CD4-positive, alpha-beta T cell treated with Interleukin-17A for 4 hours (primary cell): ENCODE data around the gene KIAA0825.
"Not testable (repeated sequence)": the region's sequence is repeated elsewhere in the genome, so short reads cannot be mapped to it uniquely, and the experiment has no call there.

Experiments
- DNase-seq: peaks from one replicate; pipeline ENCODE4 v3.0.0-alpha.2; 2020; ENCODE audit warnings: mixed read lengths

KIAA0825 gene

DNA sequence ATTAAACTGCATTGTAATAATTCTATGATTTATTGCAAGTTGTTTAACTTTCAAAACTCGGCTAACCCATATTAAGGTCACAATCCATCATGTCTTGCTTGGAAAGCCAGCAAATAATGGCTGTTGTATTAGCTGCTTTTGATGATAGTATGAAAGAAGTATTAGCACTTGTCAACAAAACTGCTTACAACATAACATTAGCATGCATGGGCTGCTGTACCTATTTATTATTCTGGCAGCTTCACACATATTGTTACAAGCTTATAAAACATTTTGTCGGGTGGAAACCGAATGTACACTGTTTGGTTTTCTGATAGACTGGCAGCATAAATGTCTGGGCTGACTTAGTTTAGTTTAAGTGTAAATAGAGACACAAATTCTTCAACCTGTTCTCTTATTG lies 378.3 kb downstream of the KIAA0825 start:
- DNase-seq: no peak

DNA sequence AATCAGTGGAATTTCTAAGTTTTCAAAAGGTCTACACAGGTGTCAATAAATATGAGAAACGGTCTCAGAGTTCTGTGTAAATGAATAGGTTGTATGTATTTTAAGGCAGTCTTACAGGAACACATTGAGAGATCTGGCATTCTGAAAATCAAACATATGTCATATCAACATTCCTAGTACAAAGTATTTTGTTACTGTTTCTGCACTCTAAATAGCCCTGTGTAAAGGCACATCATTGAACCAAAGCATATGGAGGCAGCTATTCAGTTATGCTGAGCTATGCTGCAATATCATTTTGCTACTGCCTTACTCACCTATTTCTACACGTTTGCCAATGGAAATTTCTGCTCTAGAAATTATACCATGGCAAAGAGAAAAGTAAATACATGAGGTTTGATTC lies 379.1 kb downstream of the KIAA0825 start:
- DNase-seq: no peak

DNA sequence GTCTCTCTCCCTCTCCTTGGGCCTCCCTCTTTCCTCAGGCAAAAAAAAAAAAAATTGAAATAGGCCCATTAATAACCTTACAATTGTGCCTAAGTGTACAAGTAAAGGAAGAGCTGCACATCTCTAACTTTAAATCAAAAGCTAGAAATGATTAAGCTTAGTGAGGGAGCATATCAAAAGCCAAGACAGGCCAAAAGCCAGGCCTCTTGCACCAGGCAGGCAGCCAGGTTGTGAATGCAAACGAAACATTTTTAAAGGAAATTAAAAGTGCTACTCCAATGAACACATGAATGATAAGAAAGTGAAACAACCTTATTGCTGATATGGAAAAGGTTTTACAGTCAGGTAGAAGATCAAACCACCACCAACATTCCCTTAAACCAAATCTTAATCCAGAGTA lies 383.4 kb downstream of the KIAA0825 start:
- no peak for DNase-seq

DNA sequence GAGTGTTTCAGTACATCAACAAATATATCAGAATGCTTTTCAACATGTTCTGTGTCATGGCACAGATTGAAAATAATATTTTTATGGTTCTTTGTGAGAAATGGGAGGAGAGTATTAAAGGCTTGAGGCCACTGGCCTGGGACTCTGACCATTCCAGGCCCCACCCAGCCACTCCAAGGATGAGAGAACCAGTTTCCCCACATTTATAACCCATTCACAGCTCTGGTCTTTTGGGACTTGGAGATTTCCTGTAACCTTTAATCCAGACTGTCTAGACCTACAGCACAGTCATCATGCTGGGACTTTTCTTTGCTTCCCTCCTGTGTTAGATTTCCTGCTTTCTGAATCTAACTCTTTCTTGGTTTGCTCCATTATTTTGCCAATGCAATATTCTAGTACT lies 389.6 kb downstream of the KIAA0825 start:
- DNase-seq: no peak

DNA sequence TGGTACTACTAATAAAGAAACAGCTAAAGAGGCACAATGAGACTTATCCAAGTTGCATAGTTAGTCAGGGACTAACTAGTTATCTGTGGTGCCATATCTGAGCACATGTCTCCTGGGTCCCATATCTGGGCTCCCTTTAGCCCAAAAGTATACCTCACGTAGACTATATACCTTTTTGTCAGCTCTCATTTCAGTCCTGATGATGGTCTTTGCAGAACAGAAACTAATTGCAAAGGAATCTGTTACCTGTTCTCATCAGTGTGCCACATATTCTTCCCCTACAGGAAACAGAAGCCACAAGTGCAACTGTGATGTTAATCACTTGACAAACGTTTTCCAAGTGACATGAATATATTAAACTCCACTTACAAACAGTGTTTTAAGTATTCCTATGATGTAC lies 395.2 kb downstream of the KIAA0825 start:
- no peak for DNase-seq

DNA sequence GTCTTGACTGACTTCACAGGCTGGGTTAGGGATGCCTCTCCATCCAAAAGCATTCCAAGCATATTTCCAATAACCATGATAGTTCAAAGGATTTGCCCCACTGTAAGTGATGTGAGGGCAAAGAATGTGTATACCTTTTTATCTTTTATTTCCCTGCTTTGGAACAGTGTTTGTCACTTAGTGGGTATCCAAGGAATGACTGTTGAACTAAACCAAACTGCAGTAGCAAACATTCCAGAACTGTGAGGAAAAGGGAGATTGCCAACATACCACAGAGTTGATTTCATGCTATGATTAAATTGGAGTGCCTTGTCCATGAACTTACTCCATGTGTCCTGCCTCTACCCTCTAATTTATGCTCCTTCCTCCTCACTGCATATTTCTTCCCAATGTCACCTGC lies 400.0 kb downstream of the KIAA0825 start:
- DNase-seq: no peak

DNA sequence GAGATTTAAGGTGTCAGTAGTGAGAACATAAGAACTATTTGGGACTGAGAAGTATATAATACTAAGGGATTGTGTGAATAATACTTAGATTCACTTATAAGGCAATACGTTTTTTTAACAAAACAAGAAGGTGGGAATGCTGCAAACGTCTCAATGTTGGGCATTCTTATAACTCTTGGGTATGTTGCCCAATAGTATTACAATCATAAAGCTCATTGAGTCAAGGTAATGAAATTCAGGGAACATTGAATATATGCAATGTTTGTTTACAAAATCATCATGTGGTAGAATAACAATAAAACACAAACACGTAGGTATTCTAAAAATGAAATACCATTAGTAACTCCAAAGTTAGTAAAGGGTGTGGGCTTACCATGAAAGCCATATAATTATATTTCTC lies 400.7 kb downstream of the KIAA0825 start:
- DNase-seq: no peak

DNA sequence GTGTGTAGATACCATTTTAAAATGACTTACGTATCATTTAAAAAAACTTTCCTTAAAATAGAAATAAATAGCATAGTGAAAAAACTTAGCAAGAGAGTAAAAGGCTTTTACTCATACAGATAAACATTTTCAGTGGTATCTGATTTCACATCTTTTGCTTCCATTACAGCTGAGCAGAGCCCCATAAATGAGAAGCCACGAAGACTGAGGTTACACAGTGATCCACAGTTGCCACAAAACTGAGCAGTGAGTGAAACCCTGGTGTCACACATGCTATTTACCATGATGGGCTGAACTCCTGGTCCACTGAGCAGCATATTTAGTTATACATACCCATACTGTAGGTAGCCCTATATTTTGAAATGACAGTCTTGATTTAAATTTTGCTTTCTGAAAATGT lies 401.2 kb downstream of the KIAA0825 start:
- no peak for DNase-seq

DNA sequence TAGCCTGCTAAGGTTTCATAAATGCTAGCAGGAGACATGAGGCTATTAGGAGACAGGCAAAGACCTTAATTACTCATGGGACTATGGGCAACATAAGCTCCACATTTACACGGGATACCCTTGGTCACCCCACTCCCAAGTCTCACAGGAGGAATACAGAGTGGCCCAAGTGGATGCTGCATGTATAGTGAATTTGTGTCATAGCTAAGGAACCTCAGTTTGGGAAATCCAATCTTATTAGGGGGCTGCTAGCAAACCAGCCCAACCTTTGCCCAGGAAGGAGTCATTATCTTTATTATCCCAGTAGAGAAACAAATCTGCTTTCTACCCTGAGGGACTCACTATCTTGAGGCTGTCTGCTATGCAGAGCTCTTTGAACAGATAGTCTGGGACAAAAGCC lies 405.9 kb downstream of the KIAA0825 start:
- no peak for DNase-seq

DNA sequence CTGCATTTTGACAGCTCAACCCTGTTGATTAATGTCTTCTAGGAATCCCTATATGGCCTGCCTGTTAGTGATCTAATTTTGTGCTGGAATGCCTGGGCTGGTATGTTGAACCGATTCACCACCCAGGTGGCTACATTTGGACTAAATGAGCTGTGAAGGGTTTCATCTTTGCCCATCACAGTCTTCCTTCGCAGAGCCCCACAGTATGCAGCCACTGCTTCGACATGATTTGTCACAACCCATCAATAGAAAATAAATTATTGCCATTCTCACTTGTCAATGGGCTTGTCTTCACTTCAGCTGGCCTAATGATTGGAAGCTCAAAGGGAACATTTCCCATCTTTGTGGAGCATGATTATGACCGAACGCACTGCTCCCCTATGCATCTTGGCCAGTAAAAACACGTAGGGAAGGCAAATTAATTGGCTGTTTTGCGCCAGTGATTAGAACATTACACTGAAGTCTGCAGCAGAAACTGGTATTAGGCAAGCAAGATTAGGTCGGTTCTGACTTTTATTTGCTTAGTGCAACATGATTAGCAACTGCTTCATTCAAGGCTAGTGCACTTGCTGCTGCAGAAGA lies 408.5 kb downstream of the KIAA0825 start:
- no peak for DNase-seq

DNA sequence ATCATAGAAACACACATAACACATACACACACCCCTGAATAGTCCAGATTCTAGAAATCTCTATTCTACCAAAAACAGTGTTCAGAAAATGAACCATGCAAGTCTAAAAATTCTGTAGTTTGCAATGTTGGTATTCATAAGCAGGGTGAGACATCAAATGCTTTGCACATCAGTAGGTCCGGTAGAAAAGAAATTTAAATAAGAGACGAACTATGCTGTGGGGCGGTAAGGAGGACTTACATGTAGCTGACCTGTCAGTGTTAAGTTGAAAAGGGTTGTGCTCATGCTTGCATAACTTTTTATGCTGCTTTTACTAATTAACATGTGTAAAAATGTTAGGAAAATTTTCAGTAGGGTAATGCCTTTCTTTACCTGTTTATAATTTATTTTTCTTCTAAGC lies 409.1 kb downstream of the KIAA0825 start:
- DNase-seq: no peak

DNA sequence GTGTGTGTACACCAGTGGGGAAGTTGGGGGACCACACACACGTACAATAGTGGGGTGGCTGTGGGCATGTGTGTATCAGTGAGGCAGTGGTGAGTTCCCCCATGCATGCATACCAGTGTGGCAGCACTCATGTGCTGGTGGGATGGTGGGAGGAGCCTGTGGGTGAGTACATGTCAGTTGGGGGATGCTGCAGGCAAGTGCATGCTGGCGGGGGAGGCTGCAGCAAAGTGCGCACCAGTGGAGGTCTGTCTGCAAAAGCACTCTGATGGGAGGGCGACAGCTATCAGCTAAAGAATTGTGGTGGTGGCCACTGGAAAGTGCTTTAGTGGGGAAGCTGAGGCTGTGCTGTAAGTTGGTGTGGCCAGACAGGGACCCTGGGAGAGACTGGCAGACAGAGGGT lies 418.8 kb downstream of the KIAA0825 start:
- DNase-seq: no peak

DNA sequence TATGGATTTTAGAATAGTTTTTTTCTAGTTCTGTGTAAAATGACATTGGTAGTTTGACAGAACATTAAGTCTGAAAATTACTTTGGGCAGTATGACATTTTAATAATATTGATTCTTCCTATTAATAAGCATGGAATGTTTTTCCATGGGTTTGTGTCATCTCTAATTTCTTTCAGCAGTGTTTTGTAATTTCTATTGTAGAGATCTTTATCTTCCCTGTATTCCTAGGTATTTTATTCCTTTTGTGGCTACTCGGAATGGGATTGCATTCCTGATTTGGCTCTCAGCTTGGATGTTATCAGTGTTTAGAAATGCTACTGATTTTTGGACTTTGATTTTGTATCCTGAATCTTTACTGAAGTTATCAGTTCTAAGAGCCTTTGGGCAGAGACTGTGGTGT lies 420.4 kb downstream of the KIAA0825 start:
- no peak for DNase-seq

DNA sequence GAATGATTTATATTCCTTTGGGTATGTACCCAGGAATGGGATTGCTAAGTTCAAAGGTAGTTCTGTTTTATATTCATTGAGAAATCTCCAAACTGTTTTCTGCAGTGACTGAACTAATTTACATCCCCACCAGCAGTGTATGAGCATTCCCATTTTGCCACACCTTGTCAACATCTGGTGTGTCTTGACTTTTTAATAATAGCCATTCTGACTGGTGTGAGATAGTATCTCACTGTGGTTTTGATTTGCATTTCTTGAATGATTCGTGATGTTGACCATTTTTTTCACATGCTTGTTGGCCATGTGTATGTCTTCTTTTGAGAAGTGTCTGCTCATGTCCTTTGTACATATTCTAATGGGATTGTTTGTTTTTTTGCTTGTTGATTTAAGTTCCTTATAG lies 421.5 kb downstream of the KIAA0825 start:
- no peak for DNase-seq

DNA sequence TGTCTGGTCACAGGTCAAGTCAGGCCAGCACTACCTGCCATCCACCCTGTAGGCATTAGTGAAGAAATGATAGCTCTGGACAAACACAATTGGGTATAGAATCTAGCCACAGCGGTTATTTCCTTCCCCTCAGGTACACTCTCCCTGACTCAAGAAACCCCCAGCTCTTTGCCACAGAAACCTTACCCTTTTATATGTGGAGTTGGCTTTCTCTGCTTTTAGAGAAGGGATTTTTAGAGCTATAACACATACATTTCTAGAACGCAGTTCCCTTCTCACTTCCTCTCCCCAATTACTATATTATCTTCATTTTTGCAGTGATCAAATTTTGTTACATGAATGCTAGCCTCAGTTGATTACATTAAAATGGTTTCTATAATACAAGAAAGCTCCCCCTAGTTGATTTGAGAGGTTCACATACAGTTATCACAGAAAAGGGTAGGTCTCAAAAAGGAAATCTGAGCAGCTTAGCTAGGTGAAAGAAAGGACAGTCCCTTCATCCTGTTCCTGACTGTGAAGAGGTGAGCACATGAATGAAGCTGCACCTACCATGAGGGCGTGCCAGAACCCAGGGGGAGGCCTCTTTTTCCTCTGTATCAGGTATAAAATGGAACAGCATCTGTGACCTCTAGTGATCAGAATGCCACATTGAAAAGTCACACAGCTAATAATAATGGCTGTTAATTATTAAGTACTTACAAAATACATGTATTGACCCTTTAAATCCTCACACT lies 425.6 kb downstream of the KIAA0825 start:
- no peak for DNase-seq

DNA sequence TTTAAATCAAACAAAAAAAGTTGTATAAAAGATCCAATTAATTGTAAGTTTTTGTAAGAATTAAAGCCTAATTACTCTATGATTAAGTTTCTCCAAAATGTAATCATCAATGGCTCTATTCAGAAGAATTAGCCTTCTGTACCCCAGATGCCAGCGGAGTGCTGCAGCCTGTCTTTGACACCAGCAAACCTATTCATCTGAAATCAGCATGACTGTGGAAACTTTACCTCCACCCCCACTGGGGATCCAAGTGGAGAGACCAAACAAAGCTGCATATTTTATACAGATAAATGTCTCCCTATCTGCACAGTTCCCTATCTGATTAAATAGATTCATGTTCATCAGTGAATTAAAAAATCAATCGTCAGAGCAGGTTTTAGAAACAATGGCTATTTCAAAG lies 426.8 kb downstream of the KIAA0825 start:
- no peak for DNase-seq

DNA sequence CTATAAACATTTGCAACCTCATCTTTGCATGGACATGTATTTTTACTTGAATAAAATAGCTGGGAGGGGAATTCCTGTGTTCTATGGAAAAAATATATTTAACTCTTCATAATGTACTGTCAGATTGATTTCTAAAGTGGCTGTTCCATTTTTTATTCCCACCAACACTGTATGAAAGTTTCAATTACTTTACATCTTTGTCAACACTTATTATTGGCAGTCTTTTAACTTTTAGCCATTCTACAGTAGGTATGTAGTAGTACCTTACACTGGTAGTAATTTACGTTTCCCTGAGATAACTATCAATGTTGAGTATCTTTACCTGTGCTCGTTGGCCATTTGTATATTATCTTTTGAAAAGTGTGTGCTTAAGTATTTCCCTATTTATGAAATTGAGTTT lies 429.7 kb downstream of the KIAA0825 start:
- DNase-seq: no peak

DNA sequence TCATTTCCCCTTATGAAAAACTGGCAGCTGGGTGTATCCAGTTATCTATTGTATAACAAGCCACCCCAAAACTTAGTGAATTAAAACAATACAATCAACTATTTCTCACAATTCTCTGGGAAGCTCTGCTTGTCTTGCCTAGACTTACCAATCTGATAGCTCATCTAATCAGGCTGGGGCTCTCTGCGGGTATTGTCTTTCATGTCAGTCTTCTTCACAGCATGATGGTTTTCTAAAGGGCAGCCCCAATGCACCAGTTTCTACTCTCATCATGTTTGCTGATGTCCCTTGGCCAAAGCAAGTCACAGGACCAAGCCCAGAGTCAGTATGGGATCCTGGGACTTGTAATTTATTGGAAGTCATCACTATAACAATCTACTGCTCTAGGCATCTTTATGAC lies 433.5 kb downstream of the KIAA0825 start:
- DNase-seq: no peak

DNA sequence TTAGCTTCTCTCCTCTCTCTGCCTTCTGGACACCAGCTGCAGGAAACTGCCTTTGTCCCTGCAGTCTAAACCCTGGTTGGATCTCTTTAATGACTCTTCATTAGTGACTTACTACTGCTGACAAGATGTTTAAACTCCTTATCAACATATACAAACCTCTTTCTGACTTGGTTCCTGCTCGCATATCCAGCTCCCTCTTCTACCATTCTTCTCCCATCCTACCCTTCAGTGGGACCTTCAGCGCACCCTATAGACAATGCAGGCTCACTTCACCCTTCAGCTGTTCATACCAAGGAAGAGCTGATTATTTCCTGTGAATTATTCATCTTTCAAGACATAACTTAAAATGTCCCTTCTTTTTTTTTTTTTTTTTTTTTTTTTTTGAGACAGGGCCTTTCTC lies 436.5 kb downstream of the KIAA0825 start:
- no peak for DNase-seq

DNA sequence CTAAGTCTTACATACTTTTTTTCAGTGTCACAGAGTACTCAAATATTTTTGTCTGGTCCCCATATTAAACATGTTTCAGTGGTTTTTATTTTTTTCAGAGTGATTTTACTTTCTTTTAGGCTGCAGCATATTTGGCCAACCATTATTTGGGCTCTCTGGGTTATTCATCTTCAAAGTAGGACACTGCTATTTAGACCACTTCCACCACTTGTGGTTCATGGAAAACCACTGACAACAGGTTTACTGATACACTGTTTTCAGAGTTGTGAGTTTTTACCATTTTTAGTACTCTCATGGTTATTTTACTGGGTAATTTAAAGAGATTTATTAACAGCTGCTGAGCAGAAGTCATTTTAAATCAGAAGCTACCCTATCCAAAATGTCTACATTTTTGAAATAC lies 437.6 kb downstream of the KIAA0825 start:
- DNase-seq: no peak

DNA sequence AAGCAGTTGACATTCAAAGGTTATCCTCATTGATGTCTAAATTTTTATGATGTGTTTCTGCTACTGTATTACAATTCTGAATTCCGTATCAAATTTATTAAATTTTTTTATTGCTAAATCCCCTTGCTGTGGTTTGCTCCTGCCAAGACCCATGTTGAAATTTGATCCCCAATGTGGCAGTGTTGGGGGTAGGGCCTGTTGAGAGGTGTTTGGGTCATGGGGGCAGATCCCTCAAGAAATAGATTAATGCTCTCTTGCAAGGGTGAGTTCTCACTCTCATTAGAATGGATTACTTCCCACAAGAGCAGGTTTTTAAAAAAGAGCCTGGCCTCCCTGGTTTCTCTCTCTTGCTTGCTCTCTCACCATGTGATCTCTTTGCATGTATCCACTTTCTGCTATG lies 442.5 kb downstream of the KIAA0825 start:
- no peak for DNase-seq

DNA sequence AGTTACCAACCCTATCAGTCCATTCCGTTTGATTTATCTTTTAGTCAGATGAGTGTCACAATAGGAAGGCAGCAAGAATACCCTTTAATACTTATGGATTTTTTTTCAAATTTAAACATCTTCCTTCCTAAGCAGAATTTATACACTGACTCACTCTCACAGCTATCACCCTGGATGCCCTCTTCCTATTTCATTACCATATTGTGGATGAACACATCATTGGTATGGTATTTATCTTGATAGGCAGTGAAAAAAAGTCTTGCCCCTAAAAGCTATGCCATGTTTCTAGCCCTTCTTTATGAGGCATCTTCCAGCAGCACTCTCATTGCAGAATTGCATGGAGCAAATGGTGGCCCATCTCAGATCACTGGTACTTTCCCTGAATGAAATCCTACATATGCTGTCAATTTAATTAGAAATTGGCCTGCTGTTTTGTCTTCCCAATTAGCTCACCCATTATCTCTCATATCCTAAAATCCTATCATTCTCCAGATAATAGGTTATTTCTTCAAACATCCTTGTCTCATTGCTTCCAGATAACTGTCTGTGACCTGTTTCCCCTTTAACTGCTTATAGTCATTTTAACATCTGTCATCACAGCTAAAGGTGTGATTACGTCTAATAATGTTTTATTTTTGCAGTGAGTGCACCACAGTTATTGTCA lies 443.5 kb downstream of the KIAA0825 start:
- no peak for DNase-seq

DNA sequence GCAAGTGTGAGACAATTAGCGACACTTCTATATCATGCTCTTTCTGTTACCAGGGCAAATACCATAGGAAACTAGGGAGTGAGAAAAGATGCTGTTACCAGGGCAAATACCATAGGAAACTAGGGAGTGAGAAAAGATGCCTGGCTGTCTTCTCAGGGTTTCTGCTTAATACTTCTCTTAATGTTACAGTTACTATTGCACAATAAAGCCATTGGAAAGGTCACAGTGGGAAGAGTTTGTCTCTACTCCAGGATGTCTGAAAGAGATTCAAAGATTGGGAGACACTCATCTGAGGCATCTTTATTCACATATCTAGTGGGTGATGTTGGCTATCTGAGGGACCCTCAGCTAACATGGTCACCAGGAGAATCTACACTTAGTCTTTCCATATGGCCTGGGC lies 445.3 kb downstream of the KIAA0825 start:
- no peak for DNase-seq

DNA sequence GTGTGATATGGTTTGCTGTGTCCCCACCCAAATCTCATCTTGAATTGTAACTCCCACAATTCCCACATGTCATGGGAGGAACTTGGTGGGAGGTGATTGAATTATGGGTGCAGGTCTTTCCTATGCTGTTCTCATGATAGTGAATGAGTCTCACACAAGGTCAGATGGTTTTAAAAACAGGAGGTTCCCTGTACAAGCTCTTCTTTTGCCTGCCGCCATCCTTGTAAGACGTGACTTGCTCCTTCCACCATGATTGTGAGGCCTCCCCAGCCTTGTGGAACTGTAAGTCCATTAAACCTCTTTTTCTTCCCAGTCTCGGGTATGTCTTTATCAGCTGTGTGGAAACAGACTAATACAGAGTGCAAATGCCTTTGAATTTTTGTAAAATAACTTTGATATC lies 447.3 kb downstream of the KIAA0825 start:
- DNase-seq: not testable (repeated sequence)

DNA sequence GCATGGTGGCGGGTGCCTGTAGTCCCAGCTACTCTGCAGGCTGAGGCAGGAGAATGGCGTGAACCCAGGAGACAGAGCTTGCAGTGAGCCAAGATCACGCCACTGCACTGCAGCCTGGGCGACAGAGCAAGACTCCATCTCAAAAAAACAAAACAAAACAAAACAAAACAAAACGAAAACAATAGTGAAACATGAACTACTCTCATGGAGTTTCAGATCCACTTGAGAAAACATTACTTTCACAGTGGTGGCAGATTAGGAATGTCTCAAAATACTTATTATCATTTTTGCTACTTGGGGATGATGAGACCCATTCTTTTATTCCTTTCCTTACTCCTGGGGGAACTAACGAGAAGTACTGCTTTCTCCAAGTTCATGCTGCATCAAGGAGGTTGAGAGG lies 448.2 kb downstream of the KIAA0825 start:
- not testable (repeated sequence) for DNase-seq
